HepG2 (cell line): Measurements from ENCODE around the gene TATDN3. TPM values are rescaled to one million over a fixed set of nuclear protein-coding genes. Genes with fewer than 3 reads are reported as not detected.

Experiments
- CREB1 ChIP-seq, 2 experiments: fragments of 450-650 bp in 1 of 2; IDR thresholded peaks; 2 replicates each; pipeline ENCODE4 v1.6.1; 2016 to 2017; ENCODE audit warnings: control low read depth in 1 of 2, mild to moderate bottlenecking in 1 of 2, missing compliant biosample characterization in 1 of 2, missing genetic modification characterization in 1 of 2
- HIVEP1 ChIP-seq: sonication (generic); formaldehyde crosslinking; IDR thresholded peaks from 2 replicates; pipeline ENCODE4 v1.4.0; 2020; ENCODE audit warnings: mild to moderate bottlenecking, missing genetic modification reagents
- IRF2 ChIP-seq: IDR thresholded peaks from 2 replicates; pipeline ENCODE4 v1.6.1; 2018; ENCODE audit warnings: missing genetic modification reagents, missing compliant biosample characterization
- MBNL3 ChIP-seq: fragments of 250-450 bp; sonication (Bioruptor Pico); conservative IDR thresholded peaks from 2 replicates; pipeline ENCODE4 v1.8.0; 2022; ENCODE audit warnings: mild to moderate bottlenecking, inconsistent platforms
- MED13 ChIP-seq: sonication (generic); formaldehyde crosslinking; IDR thresholded peaks from 2 replicates; pipeline ENCODE4 v1.5.0; 2020; ENCODE audit warnings: missing genetic modification reagents
- MXD4 ChIP-seq: IDR thresholded peaks from 2 replicates; pipeline ENCODE4 v1.6.1; 2016; ENCODE audit warnings: mild to moderate bottlenecking, missing biosample characterization, missing genetic modification reagents
- NFYC ChIP-seq: IDR thresholded peaks from 2 replicates; pipeline ENCODE4 v1.6.1; 2016; ENCODE audit warnings: missing genetic modification reagents, missing compliant biosample characterization
- SIX4 ChIP-seq: sonication (generic); formaldehyde crosslinking; IDR thresholded peaks from 2 replicates; pipeline ENCODE4 v1.4.0; 2020; ENCODE audit warnings: missing genetic modification reagents
- ZNF484 ChIP-seq: sonication (generic); formaldehyde crosslinking; IDR thresholded peaks from 2 replicates; pipeline ENCODE4 v1.5.1; 2020; ENCODE audit warnings: mild to moderate bottlenecking, low read depth, missing genetic modification reagents, borderline replicate concordance
- ZNF652 ChIP-seq: IDR thresholded peaks from 2 replicates; pipeline ENCODE4 v1.6.1; 2016; ENCODE audit warnings: low read depth, borderline replicate concordance
- ZNF768 ChIP-seq: sonication (generic); formaldehyde crosslinking; IDR thresholded peaks from 2 replicates; pipeline ENCODE4 v1.4.0; 2020; ENCODE audit warnings: missing genetic modification reagents
- ZNF776 ChIP-seq: sonication (generic); formaldehyde crosslinking; IDR thresholded peaks from 2 replicates; pipeline ENCODE4 v1.4.0; 2020; ENCODE audit warnings: mild to moderate bottlenecking, missing genetic modification reagents
- ZNF879 ChIP-seq: sonication (generic); formaldehyde crosslinking; IDR thresholded peaks from 2 replicates; pipeline ENCODE4 v1.8.1; 2023; ENCODE audit warnings: missing genetic modification reagents
- polyA plus RNA-seq, 8 experiments: library from polyadenylated mRNA; depleted of rRNA in 3 of 8; stranded (reverse) in 7 of 8; unstranded in 1 of 8; fragments of >200 nt; fragmentation: Illumina TruSeq in 4 of 8; extraction: Trizol in 4 of 8; gene quantifications; 2 replicates each; pipeline versions ENCODE4 v1.2.1 to v1.2.3, GENCODE V29; 2011 to 2016; ENCODE audit warnings: low read depth in 4 of 8, missing spikeins in 1 of 8, mixed read lengths in 1 of 8; ENCODE audit not compliant: insufficient read depth in 1 of 8
- total RNA-seq, 5 experiments: library from RNA; depleted of rRNA; stranded (reverse); fragments of >200 nt; fragmentation: Illumina TruSeq; extraction: Trizol; gene quantifications; 2 replicates each; pipeline ENCODE4 v1.2.3, GENCODE V29; 2016; ENCODE audit warnings: low read depth in 1 of 5
- TF ChIP-seq, protein P1 (sequence below): sonication (generic); formaldehyde crosslinking; IDR thresholded peaks from 2 replicates; pipeline ENCODE4 v1.4.0; 2020; ENCODE audit warnings: missing genetic modification reagents, borderline replicate concordance
- TF ChIP-seq, protein P2 (sequence below): sonication (generic); formaldehyde crosslinking; IDR thresholded peaks from 2 replicates; pipeline ENCODE4 v1.8.1; 2023; ENCODE audit warnings: mild to moderate bottlenecking, inconsistent platforms, moderate library complexity, missing genetic modification reagents, borderline replicate concordance
- TF ChIP-seq, protein P3 (sequence below): sonication (generic); formaldehyde crosslinking; IDR thresholded peaks from 2 replicates; pipeline ENCODE4 v1.4.0; 2020; ENCODE audit warnings: mild to moderate bottlenecking, missing genetic modification reagents
- TF ChIP-seq, protein P4 (sequence below): sonication (generic); formaldehyde crosslinking; IDR thresholded peaks from 2 replicates; pipeline ENCODE4 v1.9.0; 2021; ENCODE audit warnings: missing genetic modification reagents, mild to moderate bottlenecking, borderline replicate concordance
- TF ChIP-seq, protein P5 (sequence below): sonication (generic); formaldehyde crosslinking; IDR thresholded peaks from 2 replicates; pipeline ENCODE4 v1.5.0; 2020; ENCODE audit warnings: mild to moderate bottlenecking, missing genetic modification reagents, borderline replicate concordance

TATDN3 gene
- total and polyA plus RNA-seq, 2 of the 13 experiments (the other 11 are each of a cell fraction or from before 2014, with no cell fraction given): 7.3 to 8.6 TPM

DNA sequence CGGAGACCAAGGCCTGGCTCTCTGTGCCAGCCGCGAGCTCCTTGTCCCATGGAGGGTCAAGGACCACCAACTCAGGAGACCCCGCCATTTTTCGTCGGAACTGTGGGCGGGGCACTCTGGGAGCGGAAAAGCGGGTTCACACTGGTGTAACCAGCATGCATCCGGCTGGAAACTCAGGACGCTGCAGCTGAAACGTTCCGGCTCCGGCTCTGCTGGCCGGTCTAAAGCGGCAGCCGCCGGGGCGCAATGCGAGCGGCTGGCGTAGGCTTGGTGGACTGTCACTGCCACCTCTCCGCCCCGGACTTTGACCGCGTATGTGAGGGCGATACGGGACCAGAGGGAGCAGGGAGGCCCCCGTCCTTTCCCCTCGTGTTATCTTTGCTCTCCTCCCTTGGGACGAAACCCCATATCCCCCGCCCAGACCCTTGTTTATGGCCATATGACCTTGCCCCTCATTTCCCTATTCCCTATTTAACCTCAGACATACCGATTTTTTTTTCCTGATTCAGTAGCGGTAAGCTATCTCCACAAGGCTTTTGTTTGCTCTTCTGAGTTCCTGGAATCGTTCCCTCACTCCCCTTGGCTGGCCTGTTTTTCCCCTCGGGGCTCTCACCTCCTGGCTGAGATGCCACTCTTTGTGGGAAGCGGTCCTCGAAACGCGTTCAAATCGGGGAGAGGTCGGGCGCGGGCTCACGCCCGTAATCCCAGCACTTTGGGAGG is at the start of gene TATDN3, which contains the start of gene NSL1 (continued):
- TF ChIP-seq, protein P1, sequence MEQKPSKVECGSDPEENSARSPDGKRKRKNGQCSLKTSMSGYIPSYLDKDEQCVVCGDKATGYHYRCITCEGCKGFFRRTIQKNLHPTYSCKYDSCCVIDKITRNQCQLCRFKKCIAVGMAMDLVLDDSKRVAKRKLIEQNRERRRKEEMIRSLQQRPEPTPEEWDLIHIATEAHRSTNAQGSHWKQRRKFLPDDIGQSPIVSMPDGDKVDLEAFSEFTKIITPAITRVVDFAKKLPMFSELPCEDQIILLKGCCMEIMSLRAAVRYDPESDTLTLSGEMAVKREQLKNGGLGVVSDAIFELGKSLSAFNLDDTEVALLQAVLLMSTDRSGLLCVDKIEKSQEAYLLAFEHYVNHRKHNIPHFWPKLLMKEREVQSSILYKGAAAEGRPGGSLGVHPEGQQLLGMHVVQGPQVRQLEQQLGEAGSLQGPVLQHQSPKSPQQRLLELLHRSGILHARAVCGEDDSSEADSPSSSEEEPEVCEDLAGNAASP (CRISPR knock-in tag): peak; percentile 84; the same call in 1 of the 2 replicates
- TF ChIP-seq MED13 (CRISPR knock-in tag) (peak; percentile 94), CREB1 (IDR thresholded peaks at IDR 0.05) (peak; percentile 53), CREB1 (CRISPR knock-in tag; IDR thresholded peaks at IDR 0.05) (peak; percentile 90), ZNF652 (CRISPR knock-in tag) (peak; percentile 69; the same call in 1 of the 2 replicates), MBNL3 (CRISPR knock-in tag) (no peak), SIX4 (CRISPR knock-in tag) (peak; percentile 82), ZNF879 (CRISPR knock-in tag) (peak; percentile 85; the same call in 1 of the 2 replicates), HIVEP1 (CRISPR knock-in tag) (peak; percentile 65), ZNF484 (CRISPR knock-in tag) (no peak), NFYC (CRISPR knock-in tag) (no peak), MXD4 (peak; percentile 87; the same call in 1 of the 2 replicates), ZNF776 (CRISPR knock-in tag) (peak; percentile 72; the same call in 1 of the 2 replicates), ZNF768 (CRISPR knock-in tag) (peak; percentile 83), IRF2 (CRISPR knock-in tag) (peak; percentile 98)
- TF ChIP-seq, protein P2, sequence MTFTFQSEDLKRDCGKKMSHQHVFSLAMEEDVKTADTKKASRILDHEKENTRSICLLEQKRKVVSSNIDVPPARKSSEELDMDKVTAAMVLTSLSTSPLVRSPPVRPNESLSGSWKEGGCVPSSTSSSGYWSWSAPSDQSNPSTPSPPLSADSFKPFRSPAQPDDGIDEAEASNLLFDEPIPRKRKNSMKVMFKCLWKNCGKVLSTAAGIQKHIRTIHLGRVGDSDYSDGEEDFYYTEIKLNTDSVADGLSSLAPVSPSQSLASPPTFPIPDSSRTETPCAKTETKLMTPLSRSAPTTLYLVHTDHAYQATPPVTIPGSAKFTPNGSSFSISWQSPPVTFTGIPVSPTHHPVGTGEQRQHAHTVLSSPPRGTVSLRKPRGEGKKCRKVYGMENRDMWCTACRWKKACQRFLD (CRISPR knock-in tag): no peak
- TF ChIP-seq, protein P3, sequence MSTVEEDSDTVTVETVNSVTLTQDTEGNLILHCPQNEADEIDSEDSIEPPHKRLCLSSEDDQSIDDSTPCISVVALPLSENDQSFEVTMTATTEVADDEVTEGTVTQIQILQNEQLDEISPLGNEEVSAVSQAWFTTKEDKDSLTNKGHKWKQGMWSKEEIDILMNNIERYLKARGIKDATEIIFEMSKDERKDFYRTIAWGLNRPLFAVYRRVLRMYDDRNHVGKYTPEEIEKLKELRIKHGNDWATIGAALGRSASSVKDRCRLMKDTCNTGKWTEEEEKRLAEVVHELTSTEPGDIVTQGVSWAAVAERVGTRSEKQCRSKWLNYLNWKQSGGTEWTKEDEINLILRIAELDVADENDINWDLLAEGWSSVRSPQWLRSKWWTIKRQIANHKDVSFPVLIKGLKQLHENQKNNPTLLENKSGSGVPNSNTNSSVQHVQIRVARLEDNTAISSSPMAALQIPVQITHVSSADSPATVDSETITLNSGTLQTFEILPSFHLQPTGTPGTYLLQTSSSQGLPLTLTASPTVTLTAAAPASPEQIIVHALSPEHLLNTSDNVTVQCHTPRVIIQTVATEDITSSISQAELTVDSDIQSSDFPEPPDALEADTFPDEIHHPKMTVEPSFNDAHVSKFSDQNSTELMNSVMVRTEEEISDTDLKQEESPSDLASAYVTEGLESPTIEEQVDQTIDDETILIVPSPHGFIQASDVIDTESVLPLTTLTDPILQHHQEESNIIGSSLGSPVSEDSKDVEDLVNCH (CRISPR knock-in tag): peak; percentile 60; the same call in 1 of the 2 replicates
- TF ChIP-seq, protein P4, sequence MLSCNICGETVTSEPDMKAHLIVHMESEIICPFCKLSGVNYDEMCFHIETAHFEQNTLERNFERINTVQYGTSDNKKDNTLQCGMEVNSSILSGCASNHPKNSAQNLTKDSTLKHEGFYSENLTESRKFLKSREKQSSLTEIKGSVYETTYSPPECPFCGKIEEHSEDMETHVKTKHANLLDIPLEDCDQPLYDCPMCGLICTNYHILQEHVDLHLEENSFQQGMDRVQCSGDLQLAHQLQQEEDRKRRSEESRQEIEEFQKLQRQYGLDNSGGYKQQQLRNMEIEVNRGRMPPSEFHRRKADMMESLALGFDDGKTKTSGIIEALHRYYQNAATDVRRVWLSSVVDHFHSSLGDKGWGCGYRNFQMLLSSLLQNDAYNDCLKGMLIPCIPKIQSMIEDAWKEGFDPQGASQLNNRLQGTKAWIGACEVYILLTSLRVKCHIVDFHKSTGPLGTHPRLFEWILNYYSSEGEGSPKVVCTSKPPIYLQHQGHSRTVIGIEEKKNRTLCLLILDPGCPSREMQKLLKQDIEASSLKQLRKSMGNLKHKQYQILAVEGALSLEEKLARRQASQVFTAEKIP (CRISPR knock-in tag): no peak
- TF ChIP-seq, protein P5, sequence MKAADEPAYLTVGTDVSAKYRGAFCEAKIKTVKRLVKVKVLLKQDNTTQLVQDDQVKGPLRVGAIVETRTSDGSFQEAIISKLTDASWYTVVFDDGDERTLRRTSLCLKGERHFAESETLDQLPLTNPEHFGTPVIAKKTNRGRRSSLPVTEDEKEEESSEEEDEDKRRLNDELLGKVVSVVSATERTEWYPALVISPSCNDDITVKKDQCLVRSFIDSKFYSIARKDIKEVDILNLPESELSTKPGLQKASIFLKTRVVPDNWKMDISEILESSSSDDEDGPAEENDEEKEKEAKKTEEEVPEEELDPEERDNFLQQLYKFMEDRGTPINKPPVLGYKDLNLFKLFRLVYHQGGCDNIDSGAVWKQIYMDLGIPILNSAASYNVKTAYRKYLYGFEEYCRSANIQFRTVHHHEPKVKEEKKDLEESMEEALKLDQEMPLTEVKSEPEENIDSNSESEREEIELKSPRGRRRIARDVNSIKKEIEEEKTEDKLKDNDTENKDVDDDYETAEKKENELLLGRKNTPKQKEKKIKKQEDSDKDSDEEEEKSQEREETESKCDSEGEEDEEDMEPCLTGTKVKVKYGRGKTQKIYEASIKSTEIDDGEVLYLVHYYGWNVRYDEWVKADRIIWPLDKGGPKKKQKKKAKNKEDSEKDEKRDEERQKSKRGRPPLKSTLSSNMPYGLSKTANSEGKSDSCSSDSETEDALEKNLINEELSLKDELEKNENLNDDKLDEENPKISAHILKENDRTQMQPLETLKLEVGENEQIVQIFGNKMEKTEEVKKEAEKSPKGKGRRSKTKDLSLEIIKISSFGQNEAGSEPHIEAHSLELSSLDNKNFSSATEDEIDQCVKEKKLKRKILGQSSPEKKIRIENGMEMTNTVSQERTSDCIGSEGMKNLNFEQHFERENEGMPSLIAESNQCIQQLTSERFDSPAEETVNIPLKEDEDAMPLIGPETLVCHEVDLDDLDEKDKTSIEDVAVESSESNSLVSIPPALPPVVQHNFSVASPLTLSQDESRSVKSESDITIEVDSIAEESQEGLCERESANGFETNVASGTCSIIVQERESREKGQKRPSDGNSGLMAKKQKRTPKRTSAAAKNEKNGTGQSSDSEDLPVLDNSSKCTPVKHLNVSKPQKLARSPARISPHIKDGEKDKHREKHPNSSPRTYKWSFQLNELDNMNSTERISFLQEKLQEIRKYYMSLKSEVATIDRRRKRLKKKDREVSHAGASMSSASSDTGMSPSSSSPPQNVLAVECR (CRISPR knock-in tag): peak; percentile 97
